IMR-90 (cell line): ENCODE data around the gene CLEC16A. TPM values are rescaled to one million over a fixed set of nuclear protein-coding genes. Genes with fewer than 3 reads are reported as not detected.

ENCODE experiments used
- ATAC-seq: fragments of 200-7000 bp; cut with Tn5 transposase; 2 replicates; pipeline ENCODE4 v1.9.1; 2020; ENCODE audit warnings: low read depth, mild to moderate bottlenecking, moderate library complexity
- BruUV-seq: library from RNA; stranded (reverse); fragments of 400-500 nt; replicated peaks from 2 replicates; lab custom pipeline; 2021; lab: Mats Ljungman, UMichigan
- CTCF ChIA-PET: fragments of 300-600 bp; formaldehyde crosslinking; extraction: SDS; loops from one replicate; lab custom pipeline; 2021; ENCODE audit warnings: antibody characterized with exemption; lab: Yijun Ruan, JAX
- POLR2A ChIA-PET: fragments of 300-600 bp; sonication (Branson Sonifier 250); formaldehyde crosslinking; loops from one replicate; lab custom pipeline; 2022; ENCODE audit warnings: antibody characterized with exemption; ENCODE audit not compliant: unreplicated experiment; lab: Charles Lee
- DNase-seq: peaks from one replicate; pipeline ENCODE4 v3.0.0; 2013
- H2AFZ ChIP-seq: replicated peaks from 2 replicates; pipeline ENCODE3; 2013; ENCODE audit warnings: low read length, mild to moderate bottlenecking; ENCODE audit not compliant: poor library complexity
- H2AK5ac ChIP-seq: 2 replicates; pipeline ENCODE4 v1.6.1; 2013; ENCODE audit warnings: low read depth, low read length, inconsistent platforms
- H2AK9ac ChIP-seq: replicated peaks from 2 replicates; pipeline ENCODE3; 2013; ENCODE audit warnings: mild to moderate bottlenecking, low read depth, low read length, moderate library complexity; ENCODE audit not compliant: poor library complexity
- H2BK120ac ChIP-seq: 2 replicates; pipeline ENCODE4 v1.6.1; 2013; ENCODE audit warnings: low read depth, low read length, inconsistent platforms
- H2BK15ac ChIP-seq: 3 replicates; pipeline ENCODE4 v1.6.1; 2013; ENCODE audit warnings: low read depth, low read length, inconsistent platforms
- H2BK20ac ChIP-seq: 2 replicates; pipeline ENCODE4 v1.6.1; 2013; ENCODE audit warnings: low read depth, mild to moderate bottlenecking, inconsistent platforms, low read length, moderate library complexity
- H2BK5ac ChIP-seq: 2 replicates; pipeline ENCODE4 v1.6.1; 2013; ENCODE audit warnings: mild to moderate bottlenecking, low read depth, low read length, inconsistent platforms; ENCODE audit not compliant: poor library complexity, severe bottlenecking
- H3K14ac ChIP-seq: replicated peaks from 2 replicates; pipeline ENCODE4 v1.6.1; 2013; ENCODE audit warnings: low read depth, low read length, inconsistent platforms
- H3K18ac ChIP-seq: 2 replicates; pipeline ENCODE4 v1.6.1; 2013; ENCODE audit warnings: low read depth, low read length, control low read depth
- H3K23ac ChIP-seq: 2 replicates; pipeline ENCODE4 v1.6.1; 2013; ENCODE audit warnings: low read depth, low read length, inconsistent platforms
- H3K27ac ChIP-seq: 2 replicates; pipeline ENCODE4 v1.5.1; 2013; ENCODE audit warnings: mild to moderate bottlenecking, control low read depth, low read length; ENCODE audit not compliant: insufficient read depth
- H3K27me3 ChIP-seq: 2 replicates; pipeline ENCODE4 v1.6.1; 2013; ENCODE audit warnings: low read length; ENCODE audit not compliant: control insufficient read depth, insufficient read depth
- H3K36me3 ChIP-seq: 2 replicates; pipeline ENCODE4 v1.6.1; 2013; ENCODE audit warnings: low read length, mixed read lengths; ENCODE audit not compliant: control insufficient read depth, insufficient read depth
- H3K4ac ChIP-seq: 2 replicates; pipeline ENCODE4 v1.6.1; 2013; ENCODE audit warnings: low read depth, low read length, inconsistent platforms
- H3K4me1 ChIP-seq: 2 replicates; pipeline ENCODE4 v1.6.1; 2013; ENCODE audit warnings: low read length, mixed read lengths; ENCODE audit not compliant: control insufficient read depth, insufficient read depth
- H3K4me2 ChIP-seq: 2 replicates; pipeline ENCODE4 v1.6.1; 2013; ENCODE audit warnings: low read depth, mild to moderate bottlenecking, control low read depth, low read length, moderate library complexity
- H3K4me3 ChIP-seq: 2 replicates; pipeline ENCODE4 v1.5.1; 2013; ENCODE audit warnings: low read depth, mild to moderate bottlenecking, control low read depth, low read length, moderate library complexity; ENCODE audit not compliant: insufficient read depth
- H3K56ac ChIP-seq: 2 replicates; pipeline ENCODE4 v1.6.1; 2013; ENCODE audit warnings: low read length, inconsistent platforms; ENCODE audit not compliant: insufficient read depth; ENCODE audit errors: extremely low read depth
- H3K79me1 ChIP-seq, 2 experiments: 2 replicates each; pipeline ENCODE4 v1.6.1; 2013; ENCODE audit warnings: low read length in 2 of 2, inconsistent platforms in 1 of 2, low read depth in 1 of 2
- H3K9ac ChIP-seq: 2 replicates; pipeline ENCODE4 v1.6.1; 2013; ENCODE audit warnings: low read depth, low read length, control low read depth
- H3K9me1 ChIP-seq: 2 replicates; pipeline ENCODE4 v1.6.1; 2013; ENCODE audit warnings: low read length, inconsistent platforms; ENCODE audit not compliant: insufficient read depth
- H3K9me3 ChIP-seq: 2 replicates; pipeline ENCODE4 v1.6.1; 2013; ENCODE audit warnings: low read length; ENCODE audit not compliant: control insufficient read depth, insufficient read depth
- H4K20me1 ChIP-seq: 2 replicates; pipeline ENCODE4 v1.6.1; 2013; ENCODE audit warnings: low read length, inconsistent platforms; ENCODE audit not compliant: insufficient read depth
- H4K5ac ChIP-seq: 2 replicates; pipeline ENCODE4 v1.6.1; 2013; ENCODE audit warnings: mild to moderate bottlenecking, low read depth, low read length, control low read depth
- H4K8ac ChIP-seq, 2 experiments: 2 replicates each; pipeline ENCODE4 v1.6.1; 2013; ENCODE audit warnings: low read depth in 2 of 2, low read length in 2 of 2, control low read depth in 1 of 2, inconsistent platforms in 1 of 2
- H4K91ac ChIP-seq: 2 replicates; pipeline ENCODE4 v1.6.1; 2013; ENCODE audit warnings: low read depth, low read length, inconsistent platforms; ENCODE audit not compliant: insufficient read depth
- CEBPB ChIP-seq: IDR thresholded peaks from 2 replicates; pipeline ENCODE4 v1.6.1; 2012; ENCODE audit warnings: low read depth, low read length, improper control_type of control experiment
- MXI1 ChIP-seq: IDR thresholded peaks from 2 replicates; pipeline ENCODE4 v1.6.1; 2012; ENCODE audit warnings: low read depth, mild to moderate bottlenecking, low read length, moderate library complexity, borderline replicate concordance
- POLR2A ChIP-seq: IDR thresholded peaks from 2 replicates; pipeline ENCODE4 v1.6.1; 2012; ENCODE audit warnings: mild to moderate bottlenecking, low read depth, low read length
- RCOR1 ChIP-seq: IDR thresholded peaks from 2 replicates; pipeline ENCODE4 v1.6.1; 2012; ENCODE audit warnings: mild to moderate bottlenecking, low read length, improper control_type of control experiment; ENCODE audit not compliant: insufficient replicate concordance
- RFX5 ChIP-seq: IDR thresholded peaks from 2 replicates; pipeline ENCODE4 v1.8.0; 2012; ENCODE audit warnings: low read depth, mild to moderate bottlenecking, low read length, moderate library complexity
- WGBS, 2 experiments: methylation state at CpG; one replicate each; pipeline versions ENCODE4 v1.1.5 to v1.1.7; 2013; ENCODE audit warnings: missing lambda C conversion rate in 2 of 2; ENCODE audit not compliant: insufficient read length in 1 of 2; ENCODE audit errors: extremely low coverage in 2 of 2; 5-methylcytosine and 5-hydroxymethylcytosine counted together
- dilution Hi-C: fragments of 300-500 bp; cut with HindIII; formaldehyde crosslinking; loops from one replicate; pipeline ENCODE4 v1.14.3; 2018; ENCODE audit warnings: low sequenced_read_pairs; ENCODE audit not compliant: unreplicated experiment
- in situ Hi-C: fragments of 300-500 bp; cut with MboI; formaldehyde crosslinking; loops from 3 replicates; pipeline ENCODE4 v1.14.3; 2019; ENCODE audit warnings: low sequenced_read_pairs, inconsistent platforms, mixed read lengths
- intact Hi-C: fragments of 100-400 bp; cut with micrococcal nuclease; formaldehyde crosslinking; loops from 2 replicates; pipeline ENCODE4 v1.10.0; 2022
- polyA plus RNA-seq, 3 experiments: library from polyadenylated mRNA; depleted of rRNA; stranded (reverse); fragments of >200 nt; gene quantifications; 2 replicates each; pipeline ENCODE4 v1.2.3, GENCODE V29; 2012; ENCODE audit warnings: low replicate concordance in 1 of 3
- total RNA-seq: library from RNA; depleted of rRNA; stranded (reverse); fragments of >200 nt; gene quantifications from 2 replicates; pipeline ENCODE4 v1.2.3, GENCODE V29; 2012
- TF ChIP-seq, protein P1 (sequence below): fragments of 150-350 bp; IDR thresholded peaks from 2 replicates; pipeline ENCODE4 v1.6.1; 2016; ENCODE audit warnings: low read depth, mild to moderate bottlenecking, low read length, moderate library complexity, borderline replicate concordance

The CLEC16A gene
- total and polyA plus RNA-seq, 2 of the 4 experiments (the other 2 are of a cell fraction): 15.9 to 16.5 TPM

DNA sequence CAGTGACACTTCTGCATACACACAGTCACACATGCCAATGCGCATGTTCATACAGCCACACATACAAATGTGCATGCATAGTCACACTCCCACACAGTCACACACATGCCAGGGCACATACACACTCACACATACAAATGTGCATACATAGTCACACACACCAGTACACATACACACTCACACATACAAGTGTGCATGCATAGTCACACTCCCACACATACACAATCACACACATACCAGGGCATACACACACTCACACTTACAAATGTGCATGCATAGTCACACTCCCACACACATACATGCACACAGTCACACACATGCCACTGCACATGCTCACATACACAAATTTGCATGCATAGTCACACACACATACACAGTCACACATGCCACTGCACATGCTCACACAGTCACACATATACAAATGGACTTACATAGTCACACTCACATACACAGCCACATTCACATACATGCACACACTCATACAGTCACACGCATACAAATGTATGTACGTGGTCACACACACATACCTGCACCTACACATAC is 227.5 kb downstream of the CLEC16A start:
- no TSS peak for BruUV-seq
- ChIA-PET CTCF (no interaction called here), POLR2A (no interaction called here)
- H3K79me1 ChIP-seq: no peaks in the 10 kb centered on the region
- dilution Hi-C loops (no loop called here), intact Hi-C loops (no loop called here), in situ Hi-C loops (no loop called here)
- no peak overlapping the region; the same call in 1 of the 2 replicates for H3K14ac ChIP-seq
- H3K9me1 ChIP-seq: peaks cover 7% of the 10 kb centered on the region
- H3K27me3 ChIP-seq: no peaks in the 10 kb centered on the region
- no peak overlapping the region; the same call in 1 of the 2 replicates for H2BK20ac ChIP-seq
- H2BK15ac ChIP-seq: no peak overlapping the region
- H3K56ac ChIP-seq: no peak overlapping the region
- H3K9me3 ChIP-seq: no peaks in the 10 kb centered on the region
- H4K5ac ChIP-seq: no peak overlapping the region
- no peak overlapping the region for H3K27ac ChIP-seq
- no peak overlapping the region for H3K23ac ChIP-seq
- H4K20me1 ChIP-seq: no peaks in the 10 kb centered on the region
- no peak overlapping the region for H2AFZ ChIP-seq
- H2BK5ac ChIP-seq: no peak overlapping the region
- H3K4me3 ChIP-seq: no peak overlapping the region
- no peak overlapping the region for H3K4me2 ChIP-seq
- H3K4me1 ChIP-seq: peaks cover 3% of the 10 kb centered on the region
- H2AK5ac ChIP-seq: 0 out of 2 replicates have a peak overlapping the region, but pooled peaks have one; percentile 20
- peaks cover 17% of the 10 kb centered on the region for H3K36me3 ChIP-seq
- TF ChIP-seq CEBPB: no peak
- TF ChIP-seq RCOR1: no peak
- no peak for TF ChIP-seq POLR2A
- no peak for TF ChIP-seq RFX5
- no peak for TF ChIP-seq MXI1
- TF ChIP-seq, protein P1, sequence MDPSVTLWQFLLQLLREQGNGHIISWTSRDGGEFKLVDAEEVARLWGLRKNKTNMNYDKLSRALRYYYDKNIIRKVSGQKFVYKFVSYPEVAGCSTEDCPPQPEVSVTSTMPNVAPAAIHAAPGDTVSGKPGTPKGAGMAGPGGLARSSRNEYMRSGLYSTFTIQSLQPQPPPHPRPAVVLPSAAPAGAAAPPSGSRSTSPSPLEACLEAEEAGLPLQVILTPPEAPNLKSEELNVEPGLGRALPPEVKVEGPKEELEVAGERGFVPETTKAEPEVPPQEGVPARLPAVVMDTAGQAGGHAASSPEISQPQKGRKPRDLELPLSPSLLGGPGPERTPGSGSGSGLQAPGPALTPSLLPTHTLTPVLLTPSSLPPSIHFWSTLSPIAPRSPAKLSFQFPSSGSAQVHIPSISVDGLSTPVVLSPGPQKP: no peak
- no peak overlapping the region for H4K91ac ChIP-seq
- no peak overlapping the region for H2BK120ac ChIP-seq
- no peak overlapping the region for H2AK9ac ChIP-seq
- H3K4ac ChIP-seq: no peak overlapping the region
- no peak for DNase-seq
- H3K18ac ChIP-seq: no peak overlapping the region
- no peak overlapping the region for H3K9ac ChIP-seq
- no peak overlapping the region for H4K8ac ChIP-seq
- no peak for ATAC-seq
- 100% methylated on average over 3 of the region's 3 CpGs; no CpG with 5 or more reads in 1 of the 2 experiments for WGBS, 2 experiments
